Kidney (tissue), 14 donors: ENCODE results near the gene C20orf141. TPM values are rescaled to one million over a fixed set of nuclear protein-coding genes. Genes with fewer than 3 reads are reported as not detected.
A peak's percentile ranks its signal among the peaks of the same experiment; 100 is the strongest.

ENCODE experiments used
- DNase-seq, 5 donors: peaks; one replicate each; pipeline ENCODE4 v3.0.0-alpha.2; 2013 to 2020
- FAIRE-seq: peaks from 2 replicates; lab custom pipeline; 2012; peaks lifted over from hg19 to GRCh38; lab: Jason Lieb, UNC
- H3K27ac ChIP-seq, 2 donors: one replicate each; pipeline ENCODE4 v1.7.0; 2013; ENCODE audit warnings: low read depth in 2 of 2, low read length in 2 of 2, inconsistent platforms in 1 of 2
- H3K27me3 ChIP-seq: one replicate; pipeline ENCODE4 v1.7.1; 2013; ENCODE audit warnings: low read length, inconsistent platforms; ENCODE audit not compliant: control insufficient read depth, insufficient read depth
- H3K36me3 ChIP-seq, 3 donors: one replicate each; pipeline versions ENCODE4 v1.7.0 to v1.7.1; 2013; ENCODE audit warnings: low read length in 3 of 3, control low read depth in 1 of 3, inconsistent platforms in 1 of 3; ENCODE audit not compliant: insufficient read depth in 3 of 3, control insufficient read depth in 2 of 3
- H3K4me1 ChIP-seq, 3 donors: one replicate each; pipeline versions ENCODE4 v1.7.0 to v1.7.1; 2013; ENCODE audit warnings: low read length in 3 of 3, inconsistent platforms in 1 of 3, low read depth in 1 of 3; ENCODE audit not compliant: control insufficient read depth in 2 of 3, insufficient read depth in 2 of 3
- H3K4me3 ChIP-seq, 3 donors: one replicate each; pipeline versions ENCODE4 v1.7.0 to v1.8.1; 2013; ENCODE audit warnings: low read length in 3 of 3, control low read depth in 1 of 3, inconsistent platforms in 1 of 3
- H3K9ac ChIP-seq, 3 donors: one replicate each; pipeline versions ENCODE4 v1.7.0 to v1.7.1; 2013; ENCODE audit warnings: low read length in 3 of 3, control low read depth in 1 of 3, inconsistent platforms in 1 of 3
- H3K9me3 ChIP-seq, 3 donors: one replicate each; pipeline versions ENCODE4 v1.7.0 to v1.7.1; 2013; ENCODE audit warnings: low read length in 3 of 3, control low read depth in 1 of 3, inconsistent platforms in 1 of 3; ENCODE audit not compliant: control insufficient read depth in 2 of 3, insufficient read depth in 1 of 3
- CTCF ChIP-seq: IDR thresholded peaks from 3 replicates; pipeline ENCODE4 v1.5.1; 2012; ENCODE audit warnings: mild to moderate bottlenecking, moderate library complexity, borderline replicate concordance; ENCODE audit not compliant: insufficient read depth; ENCODE audit errors: extremely low read depth
- intact Hi-C: fragments of 100-400 bp; cut with DNase I; formaldehyde crosslinking; loops from one replicate; pipeline ENCODE4 v1.11.1; 2022
- polyA plus RNA-seq: library from polyadenylated mRNA; stranded (reverse); fragments of 350-450 nt; fragmentation: Illumina TruSeq; extraction: RNeasy Lipid Tissue Mini Kit (QIAGEN cat#74804); gene quantifications from one replicate; pipeline ENCODE4 v1.2.3, GENCODE V29; 2014; ENCODE audit warnings: low read depth, low replicate concordance; ENCODE audit not compliant: insufficient read depth
- total RNA-seq: library from RNA; stranded (reverse); fragmentation: NEBNext Ultra II Directional; extraction: Animal tissue kit (Norgen Biotek cat#: 25700); gene quantifications from one replicate; pipeline ENCODE4 v1.2.1, GENCODE V29; 2021
- donor health status: control.
- donor health status: control.
- donor health status: control.
- donor health status: control.
- donor health status: control.
- donor health status: DM: yes; HTN: yes; CAD: no.
- donor health status: Normal renal cell carcinoma (clear cell type).

C20orf141 gene
- total and polyA plus RNA-seq, 2 donors from 2014 or later = not detected

DNA sequence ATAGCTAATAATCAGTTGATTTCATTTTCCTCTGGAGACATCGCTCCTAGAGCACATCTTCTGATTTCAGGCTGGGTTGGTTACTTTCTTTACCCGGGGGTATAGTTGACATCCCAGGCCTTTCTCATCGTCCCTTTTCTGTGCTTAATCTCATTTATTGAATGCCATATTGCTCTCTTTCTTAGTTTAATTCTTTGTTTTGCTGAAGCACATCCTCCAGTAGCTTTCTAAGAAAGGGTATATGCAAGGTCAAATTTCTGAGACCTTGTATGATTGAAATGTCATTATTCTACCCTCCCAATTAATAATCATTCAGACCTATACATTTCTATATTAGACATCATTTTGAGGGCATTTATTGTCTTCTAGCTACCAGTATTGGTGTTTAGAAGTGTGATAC lies 2.6 kb upstream of the C20orf141 start:
- H3K27me3 ChIP-seq = no peaks in the 10 kb centered on the region
- H3K27ac ChIP-seq = no peak overlapping the region
- no peak for DNase-seq

DNA sequence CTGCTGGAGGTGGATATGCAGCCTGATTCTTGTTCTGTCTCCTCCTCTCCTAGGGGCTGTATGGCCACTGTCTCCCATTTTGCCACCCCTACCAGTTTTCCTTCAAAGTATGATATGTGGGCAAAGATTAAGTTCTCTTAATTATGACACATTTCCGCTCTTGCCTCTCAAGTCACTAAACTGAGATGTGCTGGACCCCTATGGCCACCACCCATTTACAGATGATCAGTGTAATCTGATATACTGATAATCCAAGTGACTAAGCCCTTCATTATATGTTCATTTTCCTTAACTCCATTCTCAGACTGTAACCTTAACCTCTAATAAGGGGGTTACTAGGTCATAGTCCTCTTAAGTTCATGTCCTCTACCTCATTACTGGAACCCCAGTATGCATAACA lies 711 bp upstream of the C20orf141 start:
- intact Hi-C loops = no loop called here
- no peaks in the 10 kb centered on the region for H3K27me3 ChIP-seq
- peak in 1 of 5 donors; percentile 20 for DNase-seq

More for the DNA sequence above, 2.6 kb upstream of the C20orf141 start:
- H3K9ac ChIP-seq = no peak overlapping the region
- intact Hi-C loops = no loop called here
- no peak for FAIRE-seq
- H3K4me3 ChIP-seq = no peak overlapping the region
- no peak for TF ChIP-seq CTCF
- H3K9me3 ChIP-seq = peaks cover 0 to 5% (median 3%) of the 10 kb centered on the region in 3 donors
- H3K36me3 ChIP-seq = no peaks in the 10 kb centered on the region
- no peaks in the 10 kb centered on the region for H3K4me1 ChIP-seq

GRCh38 chr20:2815242-2815900 lies 584 bp downstream of the C20orf141 start:
- H3K36me3 ChIP-seq = no peaks in the 10 kb centered on the region
- no peak overlapping the region for H3K4me3 ChIP-seq
- DNase-seq (peak in 2 of 5 donors; percentile 39 to 66), FAIRE-seq (no peak)
- H3K4me1 ChIP-seq = no peaks in the 10 kb centered on the region
- H3K9me3 ChIP-seq = peaks cover 0 to 5% (median 3%) of the 10 kb centered on the region in 3 donors
- no peak overlapping the region for H3K9ac ChIP-seq
- no peaks in the 10 kb centered on the region for H3K27me3 ChIP-seq
- TF ChIP-seq CTCF = no peak
- intact Hi-C loops = no loop called here
- H3K27ac ChIP-seq = no peak overlapping the region

More for the DNA sequence above, 711 bp upstream of the C20orf141 start:
- Histone ChIP-seq H3K36me3 (no peaks in the 10 kb centered on the region), H3K4me3 (no peak overlapping the region), H3K27ac (no peak overlapping the region), H3K9me3 (peaks cover 0 to 5% (median 3%) of the 10 kb centered on the region in 3 donors), H3K4me1 (no peaks in the 10 kb centered on the region), H3K9ac (no peak overlapping the region)
- FAIRE-seq = no peak
- no peak for TF ChIP-seq CTCF
